LNCaP clone FGC (cell line): ENCODE data around the gene BCO2.
"Not testable (repeated sequence)": the region's sequence is repeated elsewhere in the genome, so short reads cannot be mapped to it uniquely, and the experiment has no call there.

Experiments used
- DNase-seq: peaks from one replicate; pipeline ENCODE4 v3.0.0-alpha.2; 2011; ENCODE audit warnings: low read depth
- H3K4me3 ChIP-seq: 2 replicates; pipeline ENCODE4 v1.5.1; 2011; ENCODE audit warnings: mild to moderate bottlenecking, low read depth, low read length, control low read depth
- TF ChIP-seq, protein P1 (sequence below): IDR thresholded peaks from 2 replicates; pipeline ENCODE4 v1.5.1; 2012; ENCODE audit warnings: mild to moderate bottlenecking; ENCODE audit not compliant: control insufficient read depth, insufficient read depth; ENCODE audit errors: extremely low read depth

Gene BCO2

DNA sequence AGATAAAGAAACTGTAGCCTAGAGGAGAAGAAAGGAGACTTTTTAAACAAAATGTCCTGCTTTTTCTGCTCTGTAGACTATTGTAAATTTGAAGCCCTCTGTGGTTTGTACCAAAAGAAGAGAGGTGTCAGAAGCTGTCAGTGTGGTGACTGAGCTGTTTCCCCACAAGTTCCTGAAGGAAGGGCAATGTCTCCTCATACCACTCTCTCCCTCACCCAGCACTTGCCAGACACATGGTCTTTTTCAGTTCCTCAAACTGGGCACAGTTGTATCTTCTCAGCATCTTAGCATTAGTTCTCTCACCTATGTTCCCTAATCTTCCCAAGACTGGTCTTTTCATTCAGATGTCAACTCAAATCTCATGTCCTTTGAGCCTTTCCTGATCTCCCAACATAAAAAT lies 4.3 kb downstream of the BCO2 start:
- DNase-seq, result no peak
- no peak overlapping the region for H3K4me3 ChIP-seq
- TF ChIP-seq, protein P1, sequence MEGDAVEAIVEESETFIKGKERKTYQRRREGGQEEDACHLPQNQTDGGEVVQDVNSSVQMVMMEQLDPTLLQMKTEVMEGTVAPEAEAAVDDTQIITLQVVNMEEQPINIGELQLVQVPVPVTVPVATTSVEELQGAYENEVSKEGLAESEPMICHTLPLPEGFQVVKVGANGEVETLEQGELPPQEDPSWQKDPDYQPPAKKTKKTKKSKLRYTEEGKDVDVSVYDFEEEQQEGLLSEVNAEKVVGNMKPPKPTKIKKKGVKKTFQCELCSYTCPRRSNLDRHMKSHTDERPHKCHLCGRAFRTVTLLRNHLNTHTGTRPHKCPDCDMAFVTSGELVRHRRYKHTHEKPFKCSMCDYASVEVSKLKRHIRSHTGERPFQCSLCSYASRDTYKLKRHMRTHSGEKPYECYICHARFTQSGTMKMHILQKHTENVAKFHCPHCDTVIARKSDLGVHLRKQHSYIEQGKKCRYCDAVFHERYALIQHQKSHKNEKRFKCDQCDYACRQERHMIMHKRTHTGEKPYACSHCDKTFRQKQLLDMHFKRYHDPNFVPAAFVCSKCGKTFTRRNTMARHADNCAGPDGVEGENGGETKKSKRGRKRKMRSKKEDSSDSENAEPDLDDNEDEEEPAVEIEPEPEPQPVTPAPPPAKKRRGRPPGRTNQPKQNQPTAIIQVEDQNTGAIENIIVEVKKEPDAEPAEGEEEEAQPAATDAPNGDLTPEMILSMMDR, result no peak

DNA sequence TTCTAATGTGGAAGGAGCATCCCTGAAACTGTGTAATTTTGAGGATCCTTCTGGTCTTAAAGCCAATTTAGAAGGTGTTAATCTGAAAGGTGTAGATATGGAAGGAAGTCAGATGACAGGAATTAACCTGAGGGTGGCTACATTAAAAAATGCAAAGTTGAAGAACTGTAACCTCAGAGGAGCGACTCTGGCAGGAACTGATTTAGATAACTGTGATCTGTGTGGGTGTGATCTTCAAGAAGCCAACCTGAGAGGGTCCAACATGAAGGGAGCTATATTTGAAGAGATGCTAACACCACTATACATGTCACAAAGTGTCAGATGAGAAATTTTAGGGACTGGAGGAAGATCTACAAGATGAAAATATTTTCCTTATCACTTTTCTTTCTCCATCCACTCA lies 7.6 kb downstream of the BCO2 start:
- no peak overlapping the region for H3K4me3 ChIP-seq
- DNase-seq, result no peak
- TF ChIP-seq, protein P1, result no peak

DNA sequence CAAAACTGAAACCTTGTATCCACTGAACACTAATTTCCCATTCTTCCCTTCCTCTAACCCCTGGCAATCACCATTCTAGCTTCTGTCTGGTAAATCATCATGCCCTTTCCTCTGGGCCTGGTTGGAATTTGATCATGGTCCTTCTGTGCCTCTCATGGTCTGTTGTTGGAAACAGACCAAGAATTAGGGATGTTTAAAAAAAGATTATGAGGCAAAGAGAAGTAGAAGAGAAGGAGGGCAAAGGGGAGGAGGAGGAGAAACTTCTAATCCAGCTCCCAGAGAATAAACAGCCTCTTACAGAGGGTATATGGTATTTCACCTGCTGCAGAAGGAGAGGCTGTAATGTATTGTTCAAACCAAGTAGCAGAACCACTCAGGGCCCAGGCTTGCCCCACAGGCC lies 10.6 kb downstream of the BCO2 start:
- H3K4me3 ChIP-seq, result no peak overlapping the region
- DNase-seq, result no peak
- TF ChIP-seq, protein P1, result no peak

GRCh38 chr11:112186304-112186703 lies 11.0 kb downstream of the BCO2 start:
- H3K4me3 ChIP-seq, result no peak overlapping the region
- TF ChIP-seq, protein P1, result no peak
- DNase-seq, result no peak

- DNase-seq, H3K4me3 ChIP-seq: not testable (repeated sequence)
Observed at GRCh38 chr11:112195113-112195512, 19.8 kb downstream of the BCO2 start.

GRCh38 chr11:112195951-112196351 lies 20.6 kb downstream of the BCO2 start:
- H3K4me3 ChIP-seq, result no peak overlapping the region
- TF ChIP-seq, protein P1, result no peak
- DNase-seq, result no peak

GRCh38 chr11:112196519-112197087 lies 21.3 kb downstream of the BCO2 start:
- TF ChIP-seq, protein P1, result no peak
- H3K4me3 ChIP-seq, result no peak overlapping the region
- no peak for DNase-seq

DNA sequence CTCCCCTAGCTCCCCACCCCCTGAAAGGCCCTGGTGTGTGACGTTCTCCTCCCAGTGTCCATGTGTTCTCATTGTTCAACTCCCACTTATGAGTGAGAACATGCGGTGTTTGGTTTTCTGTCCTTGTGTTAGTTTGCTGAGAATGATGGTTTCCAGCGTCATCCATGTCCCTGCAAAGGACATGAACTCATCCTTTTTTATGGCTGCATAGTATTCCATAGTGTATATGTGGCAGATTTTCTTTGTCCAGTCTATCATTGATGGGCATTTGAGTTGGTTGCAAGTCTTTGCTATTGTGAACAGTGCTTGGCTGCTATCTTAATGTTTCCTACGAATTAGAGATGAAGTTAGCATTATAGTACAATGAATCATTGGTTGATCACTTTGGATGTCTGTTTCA lies 23.8 kb downstream of the BCO2 start:
- H3K4me3 ChIP-seq, DNase-seq: not testable (repeated sequence)
